ENCODE results near the gene CDK18. TPM values are rescaled to one million over a fixed set of nuclear protein-coding genes. Genes with fewer than 3 reads are reported as not detected.
A peak's percentile ranks its signal among the peaks of the same experiment; 100 is the strongest.
"Not testable (repeated sequence)": the region's sequence is repeated elsewhere in the genome, so short reads cannot be mapped to it uniquely, and the experiment has no call there.

Gene CDK18
- total RNA-seq, 2 experiments from 2014 or later, result 8.4 to 10.4 TPM

DNA sequence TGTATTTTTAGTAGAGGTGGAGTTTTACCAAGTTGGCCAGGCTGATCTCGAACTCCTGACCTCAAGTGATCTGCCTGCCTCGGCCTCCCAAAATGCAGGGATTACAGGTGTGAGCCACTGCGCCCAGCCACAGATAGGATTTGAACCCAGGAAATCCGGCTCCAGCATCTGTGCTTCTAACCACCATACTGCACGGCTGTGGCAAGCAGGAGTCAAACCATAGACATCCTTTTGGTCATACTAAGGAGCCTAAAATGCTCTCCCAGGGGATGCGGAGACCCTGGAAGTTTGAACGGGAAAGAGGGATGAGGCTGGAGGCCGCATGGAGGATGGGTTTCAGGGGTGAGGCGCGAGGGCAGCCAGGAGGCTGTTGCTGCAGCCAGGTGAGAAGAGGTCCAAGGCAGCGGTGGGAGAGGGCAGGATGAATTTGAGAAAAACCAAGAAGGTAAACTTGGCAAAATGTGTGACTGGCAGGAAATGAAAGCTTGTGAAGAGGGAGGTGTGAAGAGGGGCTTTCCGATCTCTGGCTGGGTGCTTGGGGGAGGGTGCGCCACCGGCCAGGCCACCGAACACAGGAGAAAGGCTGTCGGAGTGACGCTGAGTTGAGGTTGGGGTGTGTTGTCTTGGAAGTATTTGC is 24.0 kb upstream of the CDK18 start:
- CTCF ChIA-PET, result interaction anchor here (1.0 to 11.0 kb wide), 6 partner anchors 14 to 144 kb away, joined by 4 to 199 read pairs (median 5); partner anchors contain the start of gene KLHDC8A
- POLR2A ChIA-PET, result no interaction called here
- peaks cover 7% of the 10 kb centered on the region for H3K9me3 Mint-ChIP-seq
- H3K27ac Mint-ChIP-seq, result peak overlapping the region; percentile 78
- H3K4me3 Mint-ChIP-seq, result peak overlapping the region; percentile 7
- H3K4me1 Mint-ChIP-seq (ENCODE audit: low read depth), result peaks cover 33% of the 10 kb centered on the region
- H3K36me3 Mint-ChIP-seq (ENCODE audit: low read depth), result no peaks in the 10 kb centered on the region
- peaks cover 22% of the 10 kb centered on the region for H3K27me3 Mint-ChIP-seq
- DNase-seq (peak; percentile 88), ATAC-seq (peak; percentile 84)
- intact Hi-C loops (cut with micrococcal nuclease), result no loop called here
- TF ChIP-seq, protein P1, sequence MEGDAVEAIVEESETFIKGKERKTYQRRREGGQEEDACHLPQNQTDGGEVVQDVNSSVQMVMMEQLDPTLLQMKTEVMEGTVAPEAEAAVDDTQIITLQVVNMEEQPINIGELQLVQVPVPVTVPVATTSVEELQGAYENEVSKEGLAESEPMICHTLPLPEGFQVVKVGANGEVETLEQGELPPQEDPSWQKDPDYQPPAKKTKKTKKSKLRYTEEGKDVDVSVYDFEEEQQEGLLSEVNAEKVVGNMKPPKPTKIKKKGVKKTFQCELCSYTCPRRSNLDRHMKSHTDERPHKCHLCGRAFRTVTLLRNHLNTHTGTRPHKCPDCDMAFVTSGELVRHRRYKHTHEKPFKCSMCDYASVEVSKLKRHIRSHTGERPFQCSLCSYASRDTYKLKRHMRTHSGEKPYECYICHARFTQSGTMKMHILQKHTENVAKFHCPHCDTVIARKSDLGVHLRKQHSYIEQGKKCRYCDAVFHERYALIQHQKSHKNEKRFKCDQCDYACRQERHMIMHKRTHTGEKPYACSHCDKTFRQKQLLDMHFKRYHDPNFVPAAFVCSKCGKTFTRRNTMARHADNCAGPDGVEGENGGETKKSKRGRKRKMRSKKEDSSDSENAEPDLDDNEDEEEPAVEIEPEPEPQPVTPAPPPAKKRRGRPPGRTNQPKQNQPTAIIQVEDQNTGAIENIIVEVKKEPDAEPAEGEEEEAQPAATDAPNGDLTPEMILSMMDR (IDR thresholded peaks at IDR 0.05), result no peak

DNA sequence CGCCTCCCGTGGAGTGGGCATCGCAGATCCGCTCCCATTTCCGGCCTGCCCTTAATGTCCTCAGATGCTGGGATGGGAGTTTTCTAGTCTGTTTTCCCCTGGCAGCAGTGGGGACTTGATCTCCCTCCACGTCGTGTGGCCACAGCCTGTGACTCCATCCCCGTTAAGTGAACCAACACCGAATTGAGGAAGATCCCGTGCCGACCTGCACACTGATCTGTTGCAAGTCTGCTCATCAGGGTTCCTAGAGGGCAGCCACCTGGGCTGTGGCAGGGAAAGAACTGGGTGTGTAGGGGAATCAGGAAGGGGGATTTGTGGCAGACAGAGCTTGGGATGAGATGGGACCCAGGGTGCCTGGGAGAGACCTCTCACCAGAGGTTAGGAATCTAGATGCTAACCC is 23.3 kb upstream of the CDK18 start:
- ATAC-seq (peak; percentile 5), DNase-seq (peak; percentile 26)
- ChIA-PET CTCF (interaction anchor here (1.0 to 11.0 kb wide), 10 partner anchors 11 to 145 kb away, joined by 4 to 292 read pairs (median 6); partner anchors contain the start of gene KLHDC8A), POLR2A (no interaction called here)
- peak overlapping the region; percentile 1 for H3K4me3 Mint-ChIP-seq
- H3K36me3 Mint-ChIP-seq (ENCODE audit: low read depth), result no peaks in the 10 kb centered on the region
- H3K27me3 Mint-ChIP-seq, result peaks cover 24% of the 10 kb centered on the region
- H3K9me3 Mint-ChIP-seq, result no peaks in the 10 kb centered on the region
- H3K4me1 Mint-ChIP-seq (ENCODE audit: low read depth), result peaks cover 35% of the 10 kb centered on the region
- TF ChIP-seq, protein P1 (IDR thresholded peaks at IDR 0.05), result no peak
- H3K27ac Mint-ChIP-seq, result peak overlapping the region; percentile 40
- intact Hi-C loops (cut with micrococcal nuclease), result no loop called here

DNA sequence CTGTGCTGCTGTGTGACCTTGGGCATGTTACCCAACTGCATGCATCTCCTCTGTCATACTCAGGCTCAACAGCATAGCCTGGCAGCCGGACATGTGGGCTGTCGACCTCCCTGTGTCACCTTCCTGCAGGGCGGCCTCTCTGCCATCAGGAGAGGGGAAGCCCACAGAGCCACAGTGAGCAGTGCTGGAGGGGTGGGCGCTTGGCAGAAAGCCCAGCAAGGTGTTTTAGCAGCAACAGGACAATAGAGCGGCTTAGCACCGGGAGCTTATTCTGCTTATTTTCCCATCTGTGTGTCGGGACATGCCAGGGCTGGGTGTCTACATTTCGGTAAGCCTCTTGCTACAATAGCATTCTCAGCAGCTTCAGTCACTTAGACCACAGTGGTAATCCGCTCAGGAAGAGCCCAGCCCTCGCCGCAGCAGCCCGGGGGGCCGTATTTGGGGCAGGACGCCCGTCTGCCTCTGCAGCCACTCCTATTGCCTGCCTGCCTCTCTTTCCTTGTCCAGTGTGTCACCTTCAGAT is 22.8 kb upstream of the CDK18 start:
- H3K27me3 Mint-ChIP-seq, result peaks cover 26% of the 10 kb centered on the region
- ATAC-seq (peak; percentile 25), DNase-seq (peak; percentile 55)
- peak overlapping the region; percentile 40 for H3K27ac Mint-ChIP-seq
- peak overlapping the region; percentile 1 for H3K4me3 Mint-ChIP-seq
- H3K4me1 Mint-ChIP-seq (ENCODE audit: low read depth), result peaks cover 35% of the 10 kb centered on the region
- ChIA-PET CTCF (interaction anchor here (0.7 to 11.0 kb wide), 10 partner anchors 11 to 208 kb away, joined by 3 to 292 read pairs (median 9); partner anchors contain the start of gene KLHDC8A), POLR2A (interaction anchor here (0.9 to 1.5 kb wide), 2 partner anchors 42 to 45 kb away, joined by 3 read pairs; no protein-coding TSS in a partner anchor)
- TF ChIP-seq, protein P1 (IDR thresholded peaks at IDR 0.05), result no peak
- no peaks in the 10 kb centered on the region for H3K9me3 Mint-ChIP-seq
- no peaks in the 10 kb centered on the region for H3K36me3 Mint-ChIP-seq (ENCODE audit: low read depth)
- intact Hi-C loops (cut with micrococcal nuclease), result no loop called here

DNA sequence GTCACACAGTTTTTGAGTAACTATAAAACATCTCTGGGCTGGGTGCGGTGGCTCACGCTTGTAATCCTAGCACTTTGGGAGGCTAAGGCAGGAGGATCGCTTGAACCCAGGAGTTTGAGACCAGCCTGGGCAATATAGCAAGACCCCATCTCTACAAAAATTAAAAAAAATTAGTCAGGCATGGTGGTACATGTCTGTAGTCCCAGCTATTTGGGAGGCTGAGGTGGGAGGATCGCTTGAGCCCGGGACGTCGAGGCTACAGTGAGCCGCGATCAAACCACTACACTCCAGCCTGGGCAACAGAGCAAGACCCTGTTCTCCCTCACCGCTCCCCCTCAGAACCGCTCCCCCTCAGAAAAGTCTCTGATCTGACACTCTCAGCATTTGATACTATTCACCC is 21.9 kb upstream of the CDK18 start:
- H3K36me3 Mint-ChIP-seq (ENCODE audit: low read depth); H3K27ac Mint-ChIP-seq; H3K4me3 Mint-ChIP-seq; intact Hi-C loops (cut with micrococcal nuclease); DNase-seq; ATAC-seq; H3K9me3 Mint-ChIP-seq: not testable (repeated sequence)
- H3K27me3 Mint-ChIP-seq, result peaks cover 27% of the 10 kb centered on the region
- H3K4me1 Mint-ChIP-seq (ENCODE audit: low read depth), result peaks cover 35% of the 10 kb centered on the region
- POLR2A ChIA-PET, result interaction anchor here (0.9 to 1.5 kb wide), 2 partner anchors 41 to 45 kb away, joined by 3 read pairs; no protein-coding TSS in a partner anchor
- CTCF ChIA-PET, result interaction anchor here (0.7 to 11.0 kb wide), 10 partner anchors 10 to 209 kb away, joined by 3 to 292 read pairs (median 9); partner anchors contain the start of gene KLHDC8A

DNA sequence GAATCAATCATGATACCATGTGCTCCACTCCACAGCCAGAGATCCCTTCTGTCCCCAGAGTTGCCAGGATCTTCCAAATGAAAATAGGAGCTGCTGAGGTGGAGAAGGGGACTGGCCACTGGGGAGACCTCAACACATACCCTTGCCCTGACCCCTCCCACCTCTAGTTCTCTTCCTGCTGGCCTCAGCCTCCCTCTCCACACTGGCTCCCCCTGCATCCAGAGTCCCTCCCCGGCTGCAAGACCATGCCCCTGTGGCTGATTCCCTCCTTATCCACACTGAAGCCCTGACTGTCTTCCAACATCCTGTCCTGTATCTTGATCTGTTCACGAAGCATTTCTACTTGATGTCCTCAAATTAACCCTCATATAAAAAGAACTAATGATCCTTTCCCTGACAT is 21.1 kb upstream of the CDK18 start:
- POLR2A ChIA-PET, result no interaction called here
- CTCF ChIA-PET, result interaction anchor here (0.5 to 11.0 kb wide), 8 partner anchors 9 to 210 kb away, joined by 3 to 292 read pairs (median 66); partner anchors contain the start of gene KLHDC8A
- TF ChIP-seq, protein P1 (IDR thresholded peaks at IDR 0.05), result no peak
- H3K4me3 Mint-ChIP-seq, result no peak overlapping the region
- no peak for DNase-seq
- intact Hi-C loops (cut with micrococcal nuclease), result no loop called here
- no peaks in the 10 kb centered on the region for H3K36me3 Mint-ChIP-seq (ENCODE audit: low read depth)
- H3K4me1 Mint-ChIP-seq (ENCODE audit: low read depth), result peaks cover 35% of the 10 kb centered on the region
- no peak for ATAC-seq
- no peak overlapping the region for H3K27ac Mint-ChIP-seq
- H3K9me3 Mint-ChIP-seq, result no peaks in the 10 kb centered on the region
- peaks cover 31% of the 10 kb centered on the region for H3K27me3 Mint-ChIP-seq
